Thoracic aorta (tissue), 2 donors: ENCODE results near the gene PLPPR1. TPM values are rescaled to one million over a fixed set of nuclear protein-coding genes. Genes with fewer than 3 reads are reported as not detected.

Experiments
- ATAC-seq: fragments of 150-250 bp; one replicate; pipeline ENCODE4 v1.8.0; 2017; ENCODE audit warnings: low read depth; ENCODE audit not compliant: insufficient number of reproducible peaks, low FRiP score
- DNase-seq: peaks from one replicate; pipeline ENCODE4 v3.0.0-alpha.2; 2020; ENCODE audit warnings: low spot score
- H3K27ac ChIP-seq, 2 donors: fragments of 200-600 bp; sonication (generic); 1 replicate in 1 of 2; 2 replicates in 1 of 2; pipeline ENCODE4 v1.5.1; 2016; ENCODE audit warnings: mild to moderate bottlenecking in 2 of 2, moderate library complexity in 2 of 2
- H3K27me3 ChIP-seq: fragments of 200-600 bp; sonication (generic); replicated peaks from 2 replicates; pipeline ENCODE4 v1.6.0; 2016; ENCODE audit warnings: mild to moderate bottlenecking; ENCODE audit not compliant: insufficient read depth
- H3K36me3 ChIP-seq: fragments of 200-600 bp; sonication (generic); one replicate; pipeline ENCODE4 v1.5.1; 2016
- H3K4me1 ChIP-seq, 2 donors: fragments of 200-600 bp; sonication (generic); 1 replicate in 1 of 2; 2 replicates in 1 of 2; pipeline versions ENCODE4 v1.5.1 to v1.6.0; 2016; ENCODE audit warnings: low read depth in 2 of 2, mild to moderate bottlenecking in 1 of 2; ENCODE audit not compliant: control insufficient read depth in 1 of 2
- H3K4me3 ChIP-seq: fragments of 200-600 bp; sonication (generic); 2 replicates; pipeline ENCODE4 v1.5.1; 2016; ENCODE audit warnings: mild to moderate bottlenecking
- H3K9me3 ChIP-seq: fragments of 200-600 bp; sonication (generic); 2 replicates; pipeline ENCODE4 v1.5.1; 2016
- total RNA-seq, 2 donors: library from RNA; depleted of rRNA; stranded (reverse); fragments of >200 nt; gene quantifications; one replicate each; pipeline versions ENCODE4 v1.1.0 to v1.2.3, GENCODE V29; 2016
- TF ChIP-seq, protein P1 (sequence below): fragments of 200-600 bp; sonication (generic); IDR thresholded peaks from one replicate; pipeline ENCODE4 v1.5.1; 2019; ENCODE audit warnings: antibody characterized with exemption

Gene PLPPR1
- total RNA-seq, 2 donors from 2014 or later = not detected

DNA sequence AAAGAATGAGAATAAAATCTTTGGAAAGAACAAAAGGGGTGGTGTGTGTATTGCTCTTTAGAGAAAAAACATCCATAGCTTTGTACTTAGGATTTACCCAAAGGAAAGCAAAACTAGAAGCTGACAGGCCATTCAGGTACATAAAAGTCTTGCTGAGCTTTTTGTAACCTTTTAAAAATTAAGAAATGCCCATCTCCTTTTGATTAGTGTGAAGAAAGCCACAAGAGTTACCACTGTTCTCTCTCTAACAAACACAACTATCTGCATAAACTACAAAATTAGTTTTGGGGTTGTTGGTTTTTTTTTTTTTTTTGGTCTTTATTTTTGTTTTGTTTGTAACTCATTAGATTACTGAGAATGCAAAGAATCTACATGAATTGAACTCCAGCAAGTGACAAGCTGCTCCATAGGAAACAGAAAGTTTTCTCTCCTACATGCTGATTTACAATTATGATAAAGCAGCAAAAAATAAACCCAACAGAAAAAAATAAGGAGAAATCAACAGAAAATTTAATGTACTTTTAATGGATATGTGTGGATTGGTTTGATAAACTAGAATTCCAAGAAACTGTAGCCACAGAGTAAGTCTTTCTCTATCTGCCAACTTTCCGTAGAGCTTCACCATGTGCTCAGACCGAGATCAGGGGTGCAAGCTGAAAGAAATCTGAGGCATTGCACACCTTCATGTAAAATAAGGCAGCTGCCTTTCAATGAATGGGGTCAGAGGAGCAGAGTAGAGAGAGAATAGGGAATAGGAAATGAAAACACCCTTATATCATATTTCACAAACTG, 344.0 kb downstream of the PLPPR1 start:
- ATAC-seq (no peak), DNase-seq (no peak)
- Histone ChIP-seq H3K9me3 (no peaks in the 10 kb centered on the region), H3K27me3 (no peaks in the 10 kb centered on the region), H3K27ac (no peak overlapping the region), H3K4me3 (no peak overlapping the region), H3K36me3 (no peaks in the 10 kb centered on the region), H3K4me1 (no peaks in the 10 kb centered on the region)
- TF ChIP-seq, protein P1, sequence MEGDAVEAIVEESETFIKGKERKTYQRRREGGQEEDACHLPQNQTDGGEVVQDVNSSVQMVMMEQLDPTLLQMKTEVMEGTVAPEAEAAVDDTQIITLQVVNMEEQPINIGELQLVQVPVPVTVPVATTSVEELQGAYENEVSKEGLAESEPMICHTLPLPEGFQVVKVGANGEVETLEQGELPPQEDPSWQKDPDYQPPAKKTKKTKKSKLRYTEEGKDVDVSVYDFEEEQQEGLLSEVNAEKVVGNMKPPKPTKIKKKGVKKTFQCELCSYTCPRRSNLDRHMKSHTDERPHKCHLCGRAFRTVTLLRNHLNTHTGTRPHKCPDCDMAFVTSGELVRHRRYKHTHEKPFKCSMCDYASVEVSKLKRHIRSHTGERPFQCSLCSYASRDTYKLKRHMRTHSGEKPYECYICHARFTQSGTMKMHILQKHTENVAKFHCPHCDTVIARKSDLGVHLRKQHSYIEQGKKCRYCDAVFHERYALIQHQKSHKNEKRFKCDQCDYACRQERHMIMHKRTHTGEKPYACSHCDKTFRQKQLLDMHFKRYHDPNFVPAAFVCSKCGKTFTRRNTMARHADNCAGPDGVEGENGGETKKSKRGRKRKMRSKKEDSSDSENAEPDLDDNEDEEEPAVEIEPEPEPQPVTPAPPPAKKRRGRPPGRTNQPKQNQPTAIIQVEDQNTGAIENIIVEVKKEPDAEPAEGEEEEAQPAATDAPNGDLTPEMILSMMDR = no peak
